Measurements from ENCODE around the gene ANK3.
A peak's percentile ranks its signal among the peaks of the same experiment; 100 is the strongest.
"Not testable (repeated sequence)": the region's sequence is repeated elsewhere in the genome, so short reads cannot be mapped to it uniquely, and the experiment has no call there.

The ANK3 gene

GRCh38 chr10:60309891-60310290 lies 79.8 kb downstream of the ANK3 start:
- DNase-seq (ENCODE audit: insufficient read length, low spot score) = no peak
- no peak for TF ChIP-seq POLR2A (IDR thresholded peaks at IDR 0.05; ENCODE audit: low read depth, low read length)
- FAIRE-seq = no peak

DNA sequence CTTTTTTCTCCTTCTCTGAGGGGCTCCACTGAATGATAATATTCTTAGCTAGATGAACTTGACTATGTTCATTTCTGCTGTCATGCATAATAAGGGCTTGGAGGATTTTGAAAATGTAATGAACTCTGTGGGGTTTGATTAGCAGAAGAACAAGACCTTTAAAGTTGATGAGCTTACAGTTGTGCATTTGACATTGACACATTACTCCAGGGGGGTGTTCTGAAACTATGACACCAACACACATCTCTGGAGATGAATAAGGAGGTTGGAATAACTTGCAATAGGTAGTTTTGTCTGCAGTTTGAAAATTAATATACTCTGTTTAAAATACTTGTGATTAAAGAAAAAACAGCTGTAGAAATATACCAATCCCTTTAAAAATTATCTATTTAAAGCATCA lies 80.3 kb downstream of the ANK3 start:
- TF ChIP-seq POLR2A (IDR thresholded peaks at IDR 0.05; ENCODE audit: low read depth, low read length) = no peak
- FAIRE-seq (no peak), DNase-seq (ENCODE audit: insufficient read length, low spot score) (no peak)

GRCh38 chr10:60305380-60305892 lies 84.2 kb downstream of the ANK3 start:
- FAIRE-seq (peak; percentile 97), DNase-seq (ENCODE audit: insufficient read length, low spot score) (no peak)
- no peak for TF ChIP-seq POLR2A (IDR thresholded peaks at IDR 0.05; ENCODE audit: low read depth, low read length)

- DNase-seq (ENCODE audit: insufficient read length, low spot score) (no peak), FAIRE-seq (no peak)
- TF ChIP-seq POLR2A (IDR thresholded peaks at IDR 0.05; ENCODE audit: low read depth, low read length) = no peak
Measured at GRCh38 chr10:60304829-60305379, 84.8 kb downstream of the ANK3 start.

DNA sequence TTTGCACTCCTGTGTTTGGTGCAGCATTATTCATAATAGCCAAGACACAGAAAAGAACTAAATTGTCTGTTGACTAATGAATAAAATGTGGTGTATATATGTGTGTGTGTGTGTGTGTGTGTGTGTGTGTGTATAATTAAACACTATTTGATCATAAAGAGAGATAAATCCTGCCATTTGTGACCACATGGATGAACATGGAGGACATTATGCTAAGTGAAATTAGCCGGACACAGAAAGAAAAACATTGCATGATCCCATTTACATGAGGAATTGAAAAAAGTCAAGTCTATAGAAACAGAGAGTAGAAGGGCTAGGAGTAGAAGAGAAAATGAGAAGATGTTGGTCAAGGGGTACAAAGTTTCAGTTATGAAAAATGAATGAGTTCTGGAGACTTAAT lies 85.9 kb downstream of the ANK3 start:
- TF ChIP-seq POLR2A (IDR thresholded peaks at IDR 0.05; ENCODE audit: low read depth, low read length) = no peak
- no peak for DNase-seq (ENCODE audit: insufficient read length, low spot score)
- no peak for FAIRE-seq

GRCh38 chr10:60299961-60300883 lies 89.5 kb downstream of the ANK3 start:
- no peak for TF ChIP-seq POLR2A (IDR thresholded peaks at IDR 0.05; ENCODE audit: low read depth, low read length)
- peak; percentile 100 for FAIRE-seq
- peak; percentile 42 for DNase-seq (ENCODE audit: insufficient read length, low spot score)

GRCh38 chr10:60299390-60299778 lies 90.3 kb downstream of the ANK3 start:
- no peak for DNase-seq (ENCODE audit: insufficient read length, low spot score)
- TF ChIP-seq POLR2A (IDR thresholded peaks at IDR 0.05; ENCODE audit: low read depth, low read length) = no peak
- peak; percentile 60 for FAIRE-seq

DNA sequence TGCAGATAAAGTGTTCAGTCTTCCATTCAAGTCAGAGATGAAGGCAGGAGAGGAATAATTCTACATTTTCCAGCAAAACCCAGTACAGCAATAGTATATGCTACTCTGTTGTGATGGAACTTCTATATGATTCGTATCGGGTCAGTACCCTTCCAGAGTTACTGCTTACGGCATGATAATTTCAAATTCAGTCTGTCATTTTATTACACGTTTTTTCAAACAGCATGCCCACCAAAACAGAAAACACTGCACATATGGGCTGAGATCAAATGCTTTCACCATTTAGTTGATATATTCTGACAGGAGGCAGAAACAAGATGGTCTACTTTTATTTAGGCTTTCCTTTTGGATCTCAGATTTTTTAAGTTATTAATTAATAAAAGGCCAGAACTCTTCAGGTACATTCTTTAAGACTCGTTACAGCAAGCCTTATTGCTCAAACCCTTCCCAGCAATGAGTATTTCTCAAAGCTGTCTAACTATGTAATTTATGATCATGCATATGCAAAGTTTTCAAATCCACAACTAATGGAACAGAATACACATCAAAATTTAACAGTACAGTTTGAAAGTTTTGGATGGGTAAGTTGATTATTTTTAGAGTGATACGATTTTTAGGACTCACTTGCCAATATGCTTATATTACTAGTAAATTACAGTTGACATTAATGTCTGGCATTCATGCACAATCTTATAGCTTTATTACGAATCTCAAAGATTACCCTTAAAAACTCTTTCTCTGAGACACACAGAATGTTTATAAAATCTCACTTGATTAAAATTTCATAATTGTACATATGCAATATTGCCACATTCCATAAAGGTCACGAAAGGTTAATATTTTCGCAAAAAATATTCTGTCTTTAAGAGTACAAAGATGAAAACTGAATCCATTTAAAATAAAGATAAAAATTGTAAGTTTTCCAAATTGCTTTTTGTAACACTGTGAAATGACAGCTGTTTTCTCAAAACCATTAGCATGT lies 91.0 kb downstream of the ANK3 start:
- DNase-seq (ENCODE audit: insufficient read length, low spot score) (no peak), FAIRE-seq (peak; percentile 79)
- TF ChIP-seq POLR2A (IDR thresholded peaks at IDR 0.05; ENCODE audit: low read depth, low read length) = no peak

- DNase-seq (ENCODE audit: insufficient read length, low spot score) = no peak
- peak; percentile 60 for FAIRE-seq
Measured at GRCh38 chr10:60296073-60296472, 93.6 kb downstream of the ANK3 start.

DNA sequence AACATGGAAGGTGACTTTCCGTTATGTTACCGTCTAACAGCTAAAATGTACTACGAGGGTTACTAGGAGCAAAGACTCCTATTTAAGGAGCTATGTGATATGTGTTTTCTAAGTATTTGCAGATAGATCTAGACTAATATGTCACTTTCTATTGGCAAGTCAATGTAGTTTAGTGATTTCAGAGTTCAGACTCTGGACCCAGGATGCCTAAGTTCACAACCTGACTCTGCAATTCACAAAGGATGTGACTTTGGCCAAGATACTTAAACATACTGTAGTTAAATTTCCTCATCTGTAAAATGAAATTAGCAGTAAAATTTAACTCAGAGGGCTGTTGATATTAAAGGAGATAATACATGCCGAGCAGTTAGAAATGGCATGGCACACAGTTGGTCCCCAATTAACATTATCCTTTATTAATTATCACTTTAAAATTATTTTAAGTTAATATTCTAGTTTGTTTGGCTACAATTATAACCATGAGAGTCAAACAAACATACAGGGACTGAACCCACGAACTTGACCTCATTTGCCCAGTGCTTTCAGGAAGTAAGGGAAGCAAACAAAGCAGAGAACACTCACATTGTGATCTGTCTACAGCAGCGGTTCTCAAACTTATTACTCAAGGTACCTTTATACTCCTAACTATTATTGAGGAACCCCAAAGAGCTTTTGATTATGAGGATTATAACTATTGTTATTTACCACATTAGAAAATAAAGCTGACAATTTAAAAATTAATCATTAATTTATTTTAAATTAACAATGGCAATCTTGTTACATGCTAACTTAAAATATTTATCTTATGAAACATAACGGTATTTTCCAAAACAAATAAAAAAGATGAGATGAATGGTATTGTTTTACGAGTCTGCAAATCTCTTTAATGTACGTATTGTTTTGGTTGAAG lies 94.4 kb downstream of the ANK3 start:
- DNase-seq (ENCODE audit: insufficient read length, low spot score) (no peak), FAIRE-seq (no peak)
- TF ChIP-seq POLR2A (IDR thresholded peaks at IDR 0.05; ENCODE audit: low read depth, low read length) = no peak

More at GRCh38 chr10:60296073-60296472, 93.6 kb downstream of the ANK3 start:
- TF ChIP-seq POLR2A (IDR thresholded peaks at IDR 0.05; ENCODE audit: low read depth, low read length) = no peak

- peak; percentile 50 for FAIRE-seq
- no peak for TF ChIP-seq POLR2A (IDR thresholded peaks at IDR 0.05; ENCODE audit: low read depth, low read length)
- DNase-seq (ENCODE audit: insufficient read length, low spot score) = no peak
Measured at GRCh38 chr10:60293581-60294175, 96.0 kb downstream of the ANK3 start.

- no peak for FAIRE-seq
- no peak for DNase-seq (ENCODE audit: insufficient read length, low spot score)
- no peak for TF ChIP-seq POLR2A (IDR thresholded peaks at IDR 0.05; ENCODE audit: low read depth, low read length)
Measured at GRCh38 chr10:60292998-60293397, 96.7 kb downstream of the ANK3 start.

DNA sequence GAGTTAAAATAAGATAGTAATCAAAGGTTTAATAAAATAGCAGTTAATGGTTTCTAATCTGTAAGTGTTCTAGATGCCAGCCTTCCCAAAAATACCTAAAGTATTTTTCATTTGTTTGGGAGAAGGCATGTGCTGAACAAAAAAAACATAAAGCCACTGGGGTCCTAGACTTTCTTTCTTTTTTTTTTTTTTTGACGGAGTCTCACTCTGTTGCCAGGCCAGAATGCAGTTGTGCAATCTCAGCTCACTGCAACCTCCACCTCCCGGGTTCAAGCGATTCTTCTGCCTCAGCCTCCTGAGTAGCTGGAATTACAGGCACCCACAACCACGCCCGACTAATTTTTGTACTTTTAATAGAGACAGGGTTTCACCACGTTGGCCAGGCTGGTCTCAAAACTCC lies 97.1 kb downstream of the ANK3 start:
- not testable (repeated sequence) for DNase-seq (ENCODE audit: insufficient read length, low spot score); FAIRE-seq

Measured in H54 (cell line).